Measurements from ENCODE around the gene DIPK1B.

DNA sequence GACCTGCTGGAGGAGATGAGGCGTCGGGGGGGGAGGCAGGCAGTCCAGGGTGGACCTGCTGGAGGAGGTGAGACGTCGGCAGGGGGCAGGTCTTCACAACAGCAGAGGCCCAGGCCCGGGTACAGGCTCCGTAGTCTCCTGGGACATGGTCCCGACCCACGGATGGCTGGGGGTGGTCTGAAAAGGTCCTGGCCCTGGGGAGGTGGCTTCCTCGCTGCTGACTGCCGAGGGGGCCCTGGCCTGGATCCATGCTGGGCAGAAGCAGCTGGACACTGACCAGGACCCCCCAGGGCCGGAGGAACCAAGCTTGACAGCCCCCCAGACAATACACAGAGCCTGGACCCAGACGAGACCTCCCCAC lies 41.1 kb upstream of the DIPK1B start:
- TF ChIP-seq FOXM1 (IDR thresholded peaks at IDR 0.05; ENCODE audit: borderline replicate concordance) (no peak), ZNF384 (IDR thresholded peaks at IDR 0.05) (no peak), BHLHE40 (IDR thresholded peaks at IDR 0.05; ENCODE audit: borderline replicate concordance) (no peak), CTBP1 (IDR thresholded peaks at IDR 0.05; ENCODE audit: borderline replicate concordance) (no peak), SP1 (IDR thresholded peaks at IDR 0.05) (no peak), FOXA1 (IDR thresholded peaks at IDR 0.05) (no peak), TARDBP (IDR thresholded peaks at IDR 0.05) (no peak), ARNT (IDR thresholded peaks at IDR 0.05) (no peak), FOXK2 (IDR thresholded peaks at IDR 0.05) (no peak)
- TF ChIP-seq, protein P1, sequence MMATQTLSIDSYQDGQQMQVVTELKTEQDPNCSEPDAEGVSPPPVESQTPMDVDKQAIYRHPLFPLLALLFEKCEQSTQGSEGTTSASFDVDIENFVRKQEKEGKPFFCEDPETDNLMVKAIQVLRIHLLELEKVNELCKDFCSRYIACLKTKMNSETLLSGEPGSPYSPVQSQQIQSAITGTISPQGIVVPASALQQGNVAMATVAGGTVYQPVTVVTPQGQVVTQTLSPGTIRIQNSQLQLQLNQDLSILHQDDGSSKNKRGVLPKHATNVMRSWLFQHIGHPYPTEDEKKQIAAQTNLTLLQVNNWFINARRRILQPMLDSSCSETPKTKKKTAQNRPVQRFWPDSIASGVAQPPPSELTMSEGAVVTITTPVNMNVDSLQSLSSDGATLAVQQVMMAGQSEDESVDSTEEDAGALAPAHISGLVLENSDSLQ (IDR thresholded peaks at IDR 0.05): no peak
